ENCODE results near the gene DNMT1. TPM values are rescaled to one million over a fixed set of nuclear protein-coding genes. Genes with fewer than 3 reads are reported as not detected.

DNMT1 gene
- polyA plus RNA-seq, 1 donor = 61.4 TPM

DNA sequence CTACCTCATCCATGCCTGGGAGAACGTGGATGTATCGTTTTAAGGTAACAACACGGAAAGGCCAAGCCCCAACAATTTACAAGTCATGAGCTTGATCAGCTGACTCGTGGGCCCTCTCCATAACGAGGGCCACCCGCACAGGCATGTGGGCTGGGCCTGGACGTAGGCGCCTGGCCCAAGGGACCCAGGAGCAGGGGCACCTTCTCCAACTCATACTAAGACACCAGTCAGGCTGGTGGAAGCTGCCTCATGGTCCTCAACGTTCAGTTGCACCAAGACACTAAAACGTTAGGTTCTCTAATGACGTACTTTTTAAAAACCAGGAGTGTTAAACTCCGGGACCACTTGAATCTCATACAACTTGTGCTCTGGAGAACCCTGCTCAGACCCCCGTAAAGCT, 53.3 kb downstream of the DNMT1 start:
- DNase-seq (ENCODE audit: low read depth) = no peak

DNA sequence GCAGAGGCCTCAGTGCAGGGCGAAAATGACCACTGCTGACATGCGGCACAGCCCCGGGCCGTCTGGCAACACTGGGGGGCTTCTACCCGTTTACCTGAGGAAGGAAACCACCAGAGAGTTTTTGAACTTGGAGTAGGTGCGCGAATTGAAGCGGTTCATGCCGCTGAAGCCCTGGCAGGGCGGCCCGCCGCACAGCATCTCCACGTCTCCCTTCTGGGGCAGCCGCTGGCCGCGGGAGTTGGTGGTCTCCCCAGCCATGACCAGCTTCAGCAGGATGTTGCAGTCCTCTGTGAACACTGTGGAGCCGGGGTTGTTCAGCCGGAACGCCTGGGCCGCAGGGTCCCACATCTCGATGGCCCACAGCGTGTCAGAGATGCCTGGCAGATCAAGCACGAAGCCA, 54.8 kb downstream of the DNMT1 start:
- DNase-seq (ENCODE audit: low read depth) = no peak

DNA sequence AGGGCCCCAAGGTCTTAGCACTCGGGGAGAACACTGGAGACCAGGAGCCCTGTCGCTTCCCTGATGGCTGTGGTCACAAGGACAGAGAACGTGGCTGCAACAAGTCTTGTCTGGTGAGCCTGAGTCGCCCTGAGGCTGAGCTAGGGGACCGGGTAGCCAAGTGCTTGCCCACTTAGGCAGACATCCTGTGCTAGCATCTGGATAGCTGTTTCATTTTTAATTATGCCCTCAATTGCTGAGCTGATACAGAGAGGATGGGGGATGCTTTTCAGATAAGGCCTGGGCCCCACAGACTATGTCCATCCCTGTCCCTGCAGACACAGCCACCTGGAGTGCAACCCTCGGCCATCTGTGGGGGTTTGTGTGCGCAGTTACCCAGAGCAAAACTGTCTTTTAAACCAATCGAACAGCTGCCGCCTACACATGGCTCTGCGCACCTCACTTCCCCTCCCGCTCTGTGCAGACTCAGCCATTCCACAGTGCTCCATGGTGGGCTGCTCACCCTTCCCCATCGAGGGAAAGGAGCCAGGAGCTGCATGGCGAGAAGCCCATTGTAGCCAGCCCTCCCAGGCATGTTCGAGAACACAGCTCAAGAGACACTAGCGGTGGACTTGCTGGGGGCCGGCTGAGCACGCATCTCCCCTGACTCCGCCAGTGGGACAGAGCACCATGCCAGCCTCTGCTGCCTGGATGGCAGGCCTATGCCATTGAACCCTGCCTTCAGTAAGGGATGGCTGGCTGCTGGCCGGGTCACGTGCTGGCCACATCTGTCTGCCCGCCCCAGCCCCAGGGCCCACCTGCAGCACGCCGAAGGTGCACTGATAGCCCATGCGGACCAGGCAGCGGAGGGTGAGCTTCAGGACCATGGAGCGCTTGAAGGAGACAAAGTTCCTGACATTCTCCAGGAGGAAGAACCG, 55.6 kb downstream of the DNMT1 start:
- DNase-seq (ENCODE audit: low read depth) = no peak

DNA sequence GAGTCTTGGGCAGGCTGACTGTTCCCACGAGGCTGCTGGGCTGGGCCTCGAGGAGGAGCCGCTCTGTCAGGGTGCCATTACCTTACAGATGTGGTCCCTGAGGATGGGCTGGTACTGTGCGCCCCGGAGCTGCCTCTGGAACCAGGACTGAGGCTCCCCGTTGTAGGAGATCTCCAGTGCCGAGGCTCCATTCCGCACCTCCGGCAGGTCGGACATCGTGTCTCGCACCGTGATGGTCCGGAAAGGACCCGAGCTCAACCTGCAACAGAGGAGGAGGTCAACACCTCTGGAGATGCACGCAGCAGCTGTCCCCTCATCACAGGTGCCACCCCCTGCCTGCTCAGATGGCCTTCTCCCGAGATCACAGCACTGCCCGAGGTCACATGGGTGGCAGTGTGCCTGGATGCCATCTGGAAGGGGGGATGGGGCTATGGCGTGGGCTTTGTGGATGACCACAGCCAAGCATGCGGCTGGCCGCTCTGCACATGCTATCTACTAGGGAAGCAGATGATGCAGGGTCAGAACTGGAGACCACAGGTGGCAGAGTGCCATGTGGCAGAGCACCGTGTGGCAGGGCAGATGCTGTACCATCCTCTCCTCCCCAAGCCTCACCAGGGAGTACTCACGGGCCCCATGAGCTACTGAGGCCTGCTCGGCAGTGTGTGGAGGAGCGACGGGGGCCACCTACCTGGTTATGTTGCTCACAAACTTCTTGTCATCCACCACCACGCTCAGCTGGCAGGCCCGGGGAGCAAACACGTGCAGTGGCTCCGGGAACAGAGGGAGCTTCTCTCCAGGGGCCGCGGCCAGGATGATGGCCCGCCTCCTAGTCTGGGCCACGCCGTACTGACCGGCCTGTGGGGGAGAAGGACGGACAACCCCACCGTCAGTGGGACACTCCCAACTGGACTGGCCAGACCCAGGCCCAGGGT, 56.7 kb downstream of the DNMT1 start:
- DNase-seq (ENCODE audit: low read depth) = no peak

DNA sequence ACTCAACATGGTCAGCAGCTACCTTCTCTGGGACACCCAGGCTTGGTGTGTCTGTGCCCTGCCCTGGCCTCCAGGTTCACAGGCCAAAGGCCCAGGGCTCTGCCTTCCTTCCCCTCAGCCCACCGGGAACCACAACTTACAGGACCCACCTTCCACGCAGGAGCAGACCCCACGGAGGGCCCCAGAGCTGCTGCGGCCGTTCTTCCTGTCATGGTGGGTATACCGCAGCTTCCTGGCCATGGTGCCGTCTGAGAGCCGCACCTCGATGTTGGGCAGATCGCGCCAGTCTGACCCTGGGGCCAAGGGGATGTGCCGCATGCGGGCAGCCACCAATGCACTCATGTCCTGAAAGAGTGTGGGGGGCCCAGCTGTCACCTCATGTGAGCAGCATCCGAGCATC, 57.8 kb downstream of the DNMT1 start:
- DNase-seq (ENCODE audit: low read depth) = no peak

DNA sequence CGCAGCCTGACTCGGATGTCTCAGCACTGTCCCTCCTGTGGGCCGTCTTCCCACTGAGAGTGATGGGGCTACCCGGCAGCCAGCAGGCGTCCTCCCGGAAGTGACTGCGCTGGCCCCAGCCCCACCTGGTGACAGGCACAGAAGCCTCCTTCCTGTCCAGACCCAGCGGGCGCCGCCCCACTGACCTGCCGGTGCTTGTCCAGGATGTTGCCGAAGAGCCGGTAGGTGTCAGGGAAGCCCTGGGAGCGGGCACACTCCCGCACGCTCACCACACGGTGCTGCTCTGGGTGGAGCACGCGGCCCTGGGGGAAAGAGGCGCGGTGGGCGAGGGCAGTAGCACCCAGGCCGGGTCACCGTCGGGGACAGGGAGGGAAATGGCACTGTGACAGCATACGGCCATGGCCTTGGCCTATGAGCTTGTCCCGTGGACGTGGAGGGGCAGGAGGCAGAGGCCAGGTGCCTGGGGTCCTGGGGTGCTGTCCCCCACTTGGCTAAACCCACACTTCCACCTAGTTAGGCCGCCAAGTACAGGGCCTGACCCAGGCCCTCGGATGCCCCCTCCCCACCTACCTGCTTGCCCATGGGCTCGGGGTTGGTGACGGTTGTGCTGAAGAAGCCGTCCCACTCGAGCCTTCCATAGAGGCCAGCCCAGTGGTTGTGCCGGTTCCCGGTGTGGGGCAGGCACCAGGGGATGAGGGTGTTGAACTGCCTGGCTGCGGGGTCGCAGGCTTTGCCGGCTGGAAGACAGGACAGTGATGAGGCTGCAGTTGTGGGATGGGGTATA, 59.0 kb downstream of the DNMT1 start:
- DNase-seq (ENCODE audit: low read depth) = no peak

DNA sequence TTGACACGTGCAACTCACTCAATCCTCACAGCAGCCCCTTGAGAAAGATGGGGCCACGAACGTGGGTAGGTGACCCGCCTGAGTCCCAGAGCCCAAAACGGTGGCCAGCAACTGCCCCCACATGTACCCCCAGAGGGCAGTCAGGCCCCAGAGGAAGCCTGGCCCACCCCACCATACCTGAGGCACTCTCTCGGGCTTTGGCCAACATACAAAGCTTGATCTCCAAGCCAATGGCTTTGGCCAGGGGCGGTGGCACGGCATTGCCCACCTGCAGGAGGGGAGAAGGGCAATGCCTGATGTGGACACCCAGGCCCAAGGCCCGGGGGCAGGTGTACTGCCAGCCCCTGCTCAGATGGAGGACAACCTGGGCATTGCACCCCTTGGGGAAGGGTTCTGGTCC, 60.7 kb downstream of the DNMT1 start:
- no peak for DNase-seq (ENCODE audit: low read depth)

DNA sequence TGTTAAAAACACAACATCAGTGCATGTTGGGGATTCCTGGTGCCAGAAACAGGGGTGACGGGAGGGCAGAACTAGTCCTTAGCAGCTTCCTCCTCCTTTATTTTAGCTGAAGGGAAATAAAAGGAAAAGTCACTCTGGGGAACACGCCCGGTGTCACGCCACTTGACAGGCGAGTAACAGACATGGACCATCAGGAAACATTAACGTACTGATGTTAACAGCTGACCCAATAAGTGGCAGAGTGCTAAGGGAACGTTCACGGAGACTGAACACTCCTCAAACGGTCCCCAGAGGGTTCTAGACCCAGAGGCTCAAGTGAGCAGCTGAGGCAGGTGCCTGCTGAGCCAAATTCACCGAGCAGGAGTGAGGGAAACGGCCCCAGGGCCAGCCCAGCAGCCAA, 61.2 kb downstream of the DNMT1 start:
- no peak for DNase-seq (ENCODE audit: low read depth)

DNA sequence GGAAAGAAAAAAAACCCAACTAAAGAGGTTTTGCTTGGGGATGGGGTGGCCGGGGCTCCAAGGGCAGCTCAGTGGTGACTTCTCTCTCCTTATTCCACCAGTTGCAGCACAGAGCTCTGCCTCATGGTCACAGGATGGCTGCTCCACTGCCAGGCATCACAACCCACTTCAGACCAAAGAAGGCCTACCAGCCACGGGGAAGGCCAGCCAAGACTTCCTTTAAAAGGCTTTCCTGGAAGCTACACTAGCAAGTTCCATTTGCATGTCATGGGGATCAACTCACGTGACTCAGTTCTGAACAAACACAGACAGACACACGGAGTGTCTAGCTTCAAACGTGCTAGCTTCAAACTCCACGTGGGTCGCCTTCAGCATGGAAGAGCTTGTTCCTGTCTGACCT, 61.8 kb downstream of the DNMT1 start:
- DNase-seq (ENCODE audit: low read depth) = no peak

DNA sequence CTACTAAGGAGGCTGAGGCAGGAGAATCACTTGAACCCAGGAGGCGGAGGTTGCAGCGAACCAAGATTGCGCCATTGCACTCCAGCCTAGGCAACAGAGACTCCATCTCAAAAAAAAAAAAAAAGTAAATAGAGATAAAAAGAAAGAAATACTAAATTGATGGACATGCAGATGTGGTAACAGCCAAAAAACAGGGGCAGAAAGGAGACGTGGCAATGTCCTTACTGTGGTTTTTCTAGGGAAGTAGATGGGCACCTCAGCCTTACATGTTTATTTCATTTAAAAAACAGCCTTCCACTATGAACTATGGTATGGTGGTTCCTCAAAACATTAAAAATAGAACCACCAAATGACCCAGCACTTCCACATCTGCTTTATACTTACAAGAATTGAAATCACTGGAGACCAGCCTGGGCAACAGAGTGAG, 68.5 kb downstream of the DNMT1 start:
- no peak for DNase-seq (ENCODE audit: low read depth)

DNA sequence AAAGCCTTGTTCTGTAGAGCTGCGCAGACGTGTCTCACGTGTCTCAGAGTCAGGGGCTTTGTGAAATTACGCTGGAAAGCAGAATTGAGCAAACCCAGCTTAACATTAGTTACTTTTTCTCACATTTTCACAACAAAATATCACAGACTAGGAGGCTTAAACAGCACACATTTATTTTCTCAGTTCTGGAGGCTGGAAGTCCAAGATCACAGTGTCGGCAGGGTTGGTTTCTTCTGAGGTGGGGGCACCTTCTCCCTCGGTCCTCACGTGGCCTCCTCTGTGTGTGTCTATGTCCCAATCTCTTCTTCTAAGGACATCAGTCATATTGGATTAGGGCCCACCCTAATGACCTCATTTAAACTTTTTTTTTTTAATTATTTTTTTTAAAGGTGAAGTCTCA, 70.3 kb downstream of the DNMT1 start:
- DNase-seq (ENCODE audit: low read depth) = no peak

DNA sequence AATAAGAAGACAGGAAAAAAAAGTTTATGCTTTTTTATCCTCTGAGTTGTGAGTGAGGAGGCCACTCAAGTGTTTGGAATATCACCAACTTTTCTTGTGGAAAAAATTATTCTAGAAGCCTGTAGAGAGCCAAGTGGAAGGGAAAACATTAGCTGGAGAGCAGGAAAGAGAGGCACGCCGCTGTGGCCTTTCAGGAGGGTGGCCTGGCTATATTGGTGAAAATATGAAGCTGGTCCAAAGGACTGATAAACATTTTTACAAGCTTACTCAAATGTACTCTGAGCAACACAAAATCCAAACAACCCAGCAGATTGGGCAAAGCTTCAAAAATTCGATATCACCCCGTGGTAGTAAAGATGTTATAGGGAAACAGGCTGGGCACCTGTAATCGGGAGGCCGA, 72.7 kb downstream of the DNMT1 start:
- peak; percentile 52 for DNase-seq (ENCODE audit: low read depth)

DNA sequence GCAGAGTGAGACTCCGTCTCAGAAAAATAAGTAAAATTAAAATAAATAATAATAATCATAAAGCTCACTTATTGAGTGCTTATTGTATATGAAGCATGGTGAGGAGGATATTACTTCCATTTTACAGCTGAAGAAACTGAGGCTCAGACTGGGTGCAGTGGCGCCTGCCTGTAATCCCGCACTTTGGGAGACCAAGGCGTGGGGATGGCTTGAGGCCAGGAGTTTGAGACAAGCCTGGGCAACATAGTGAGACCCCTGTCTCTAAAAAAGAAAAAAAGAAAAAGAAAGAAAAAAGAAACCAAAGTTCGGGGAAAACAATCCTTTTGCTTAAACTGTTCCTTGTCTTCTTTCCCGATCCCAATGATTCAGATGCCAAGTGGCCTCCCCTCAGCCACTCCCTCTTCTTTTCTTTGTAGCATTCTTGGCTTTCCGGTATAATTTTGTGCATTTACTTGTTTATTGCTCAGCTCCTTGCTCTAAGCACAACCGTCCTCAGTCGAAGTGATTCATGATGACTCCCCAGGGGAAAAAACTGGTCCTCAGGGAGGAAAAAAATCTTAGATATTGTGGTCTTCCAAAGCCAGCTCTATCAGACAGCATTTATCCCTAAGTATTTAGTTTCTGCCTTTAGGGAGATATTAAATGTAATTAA, 74.1 kb downstream of the DNMT1 start:
- DNase-seq (ENCODE audit: low read depth) = no peak

DNA sequence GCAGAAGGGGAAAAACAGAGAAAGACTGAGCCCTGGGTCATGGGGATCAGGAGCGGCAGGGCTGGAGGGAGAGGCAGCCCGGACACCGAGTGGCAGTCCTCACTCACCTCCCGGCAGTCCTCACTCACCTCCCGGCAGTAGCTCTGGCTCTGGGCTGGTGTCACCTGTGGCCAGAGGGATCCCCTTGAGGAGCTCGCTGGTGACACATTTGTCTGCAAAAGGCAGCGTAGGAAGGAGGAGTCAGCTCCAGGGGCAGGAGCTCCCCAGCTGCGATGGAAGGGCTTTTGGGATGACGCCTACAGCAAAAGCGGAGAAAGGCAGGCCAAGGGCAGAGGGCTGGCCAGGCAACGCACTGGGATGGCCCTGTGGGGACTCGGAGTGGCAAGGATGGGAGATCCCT, 75.8 kb downstream of the DNMT1 start:
- no peak for DNase-seq (ENCODE audit: low read depth)

DNA sequence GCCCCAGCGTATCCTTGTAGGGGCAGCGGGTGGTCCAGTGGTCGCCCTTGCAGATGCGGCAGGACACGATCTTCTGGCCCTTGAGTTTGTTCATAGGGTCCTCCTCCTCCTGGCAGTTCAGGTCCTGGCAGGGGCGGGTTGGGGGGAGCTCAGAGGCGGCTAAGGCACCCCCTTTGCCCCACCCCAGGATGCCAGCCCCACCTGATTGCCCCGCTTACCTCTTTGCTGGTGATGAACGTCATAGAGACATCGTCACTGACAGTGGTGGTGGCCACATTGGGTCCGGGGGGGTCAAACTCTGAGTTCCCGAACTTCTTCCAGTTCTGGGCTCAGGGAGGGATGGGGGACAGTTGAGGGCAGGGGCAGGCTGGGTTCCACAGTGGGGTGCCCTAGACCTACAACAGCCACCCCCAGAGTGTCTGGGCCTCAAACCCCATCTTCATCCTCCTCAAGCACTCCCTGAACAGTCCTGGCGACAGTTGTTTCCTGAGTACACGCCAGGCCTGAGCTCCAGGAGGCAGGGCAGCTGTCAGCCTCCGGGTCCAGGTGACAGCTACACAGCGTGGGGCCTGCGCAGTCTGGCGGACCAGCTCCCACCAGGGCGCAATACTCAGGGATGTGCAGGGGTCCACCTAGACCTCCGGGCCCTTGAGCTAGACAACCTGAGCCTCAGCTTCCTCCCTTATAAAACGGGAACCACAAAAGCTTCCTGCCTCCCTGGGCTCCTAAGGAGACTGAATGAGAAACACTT, 77.7 kb downstream of the DNMT1 start:
- DNase-seq (ENCODE audit: low read depth) = no peak

DNA sequence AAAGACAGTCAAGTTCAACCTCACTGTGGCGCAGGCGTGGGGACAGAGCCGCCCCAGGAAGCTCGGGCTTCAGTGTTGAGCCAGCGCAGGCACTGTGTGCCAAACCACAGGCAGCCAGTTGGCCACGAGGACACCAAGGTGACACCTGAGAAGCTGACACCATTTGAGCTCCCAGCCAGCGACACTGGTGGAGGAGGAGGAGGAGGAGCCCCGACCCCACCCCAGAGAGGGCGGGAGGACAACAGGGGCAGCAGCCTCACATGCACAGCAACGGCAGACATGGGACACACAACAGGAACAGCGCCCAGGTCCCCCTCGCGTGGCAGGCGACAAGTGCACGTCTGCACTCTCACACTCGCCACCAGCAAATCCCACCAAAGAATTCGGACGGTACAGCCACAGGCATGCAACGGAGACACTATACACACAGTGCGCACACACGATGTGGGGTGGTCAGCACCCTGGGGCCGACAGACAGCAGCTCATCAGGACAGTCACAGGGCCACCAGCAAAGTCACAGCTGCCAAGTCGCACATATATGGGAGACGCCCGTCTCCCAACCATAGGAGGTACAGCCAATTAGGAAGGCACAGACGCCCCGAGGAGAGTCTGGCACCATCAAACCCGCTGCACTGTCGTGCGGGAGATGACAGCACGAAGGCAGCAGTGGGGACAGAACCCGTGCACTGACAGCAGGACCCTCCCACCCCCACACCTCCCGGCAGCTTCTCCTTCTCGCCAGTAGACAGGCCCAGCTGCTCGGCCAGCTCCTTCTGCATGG, 78.5 kb downstream of the DNMT1 start:
- DNase-seq (ENCODE audit: low read depth) = no peak

DNA sequence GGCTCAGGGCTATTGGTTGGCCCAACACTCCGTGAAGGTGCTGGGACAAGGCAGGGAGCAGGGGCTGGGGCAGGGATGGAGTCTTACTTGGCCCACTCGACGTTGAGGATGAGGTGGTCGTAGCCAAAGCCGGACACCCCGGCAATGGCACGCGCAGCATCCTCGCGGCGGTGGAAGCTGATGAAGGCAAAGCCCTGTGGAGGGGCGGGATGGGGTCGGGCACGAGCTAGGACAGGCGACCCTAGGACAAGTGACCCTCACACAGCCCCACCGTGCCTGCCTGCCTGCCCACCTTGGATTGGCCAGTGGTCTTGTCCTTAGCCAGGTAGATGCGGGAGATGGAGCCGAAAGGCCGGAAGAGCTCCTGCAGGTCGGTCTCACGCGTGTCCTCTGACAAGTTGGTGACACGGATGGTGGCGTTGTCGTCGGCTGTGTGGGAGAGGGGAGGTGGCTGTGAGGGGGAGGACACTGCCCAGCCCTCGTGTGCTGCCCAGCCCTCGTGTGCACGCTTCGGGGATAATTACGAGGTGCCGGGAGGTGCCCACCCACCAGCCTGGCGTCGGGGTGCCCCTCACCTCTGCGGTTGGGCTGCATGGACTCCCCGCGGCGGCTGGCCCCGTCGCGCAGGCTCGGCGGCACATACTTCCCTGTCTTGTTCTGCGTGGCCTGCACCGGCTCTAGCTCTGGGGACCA, 79.2 kb downstream of the DNMT1 start:
- no peak for DNase-seq (ENCODE audit: low read depth)

DNA sequence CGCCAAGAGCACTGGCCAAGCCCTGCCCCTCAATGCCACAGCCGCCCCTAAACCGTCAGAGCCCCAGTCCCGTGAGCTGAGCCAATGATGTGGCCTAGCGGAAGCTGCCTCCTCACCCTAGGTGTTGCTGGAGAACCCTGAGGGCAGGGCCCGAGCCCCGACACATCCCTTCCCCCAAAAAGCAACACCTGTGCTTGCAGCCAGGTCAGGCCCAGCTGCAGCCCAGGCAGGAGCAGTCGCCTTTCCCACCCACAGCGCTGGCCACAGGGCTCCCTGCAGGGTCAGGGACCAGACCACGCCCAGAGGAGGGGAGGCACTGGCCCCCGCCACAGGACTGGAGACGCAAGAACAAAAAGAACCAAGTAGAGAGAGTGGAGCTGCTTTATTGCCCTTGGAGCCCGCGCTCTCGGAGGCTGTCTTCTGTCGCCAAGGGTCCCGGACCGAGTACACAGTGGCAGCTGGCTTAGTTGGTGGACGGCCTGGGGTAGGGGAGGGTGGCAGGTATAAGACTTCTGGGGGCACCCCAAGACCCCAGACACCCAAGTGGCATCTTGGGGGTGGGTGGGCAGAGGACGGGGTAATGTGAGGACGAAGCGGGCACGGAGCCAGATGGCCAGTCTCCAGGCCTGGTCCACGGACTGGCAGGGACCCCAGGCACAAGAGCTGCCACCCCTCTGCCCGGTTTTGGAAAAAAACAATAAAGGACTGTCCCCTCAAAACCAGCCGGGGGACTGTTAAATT, 79.9 kb downstream of the DNMT1 start:
- no peak for DNase-seq (ENCODE audit: low read depth)

Data from forelimb muscle (tissue), 1 donor.